K562 (cell line): ENCODE data around the gene ZNF174. TPM values are rescaled to one million over a fixed set of nuclear protein-coding genes. Genes with fewer than 3 reads are reported as not detected.

Source experiments
- E2F6 ChIP-seq, 2 experiments: IDR thresholded peaks; 2 replicates each; pipeline ENCODE4 v1.6.1; 2011; ENCODE audit warnings: borderline replicate concordance in 1 of 2, control low read depth in 1 of 2, low read depth in 1 of 2, low read length in 1 of 2, mild to moderate bottlenecking in 1 of 2, mixed read lengths in 1 of 2, moderate library complexity in 1 of 2; ENCODE audit not compliant: insufficient read depth in 1 of 2, insufficient read length in 1 of 2, poor library complexity in 1 of 2, severe bottlenecking in 1 of 2; ENCODE audit errors: extremely low read depth in 1 of 2
- TFAP4 ChIP-seq: sonication (generic); formaldehyde crosslinking; IDR thresholded peaks from 2 replicates; pipeline ENCODE4 v1.8.0; 2022; ENCODE audit warnings: missing genetic modification reagents, mild to moderate bottlenecking, moderate library complexity, borderline replicate concordance
- ZBTB40 ChIP-seq, 2 experiments: fragments of 450-650 bp in 1 of 2; sonication (generic) in 1 of 2; formaldehyde crosslinking in 1 of 2; IDR thresholded peaks; 2 replicates each; pipeline versions ENCODE4 v1.7.1 to v1.9.0; 2016 to 2022; ENCODE audit warnings: inconsistent platforms in 1 of 2, mild to moderate bottlenecking in 1 of 2, missing genetic modification reagents in 1 of 2
- polyA plus RNA-seq, 8 experiments: library from polyadenylated mRNA; depleted of rRNA in 4 of 8; stranded (reverse) in 5 of 8; unstranded in 3 of 8; fragments of >200 nt; fragmentation: Nextera tagmentation in 2 of 8; fragmentation: Illumina TruSeq in 1 of 8; extraction: Ambion mirVana in 2 of 8; extraction: Trizol in 1 of 8; gene quantifications; 2 replicates each; pipeline versions ENCODE4 v1.2.1 to v1.2.3, GENCODE V29; 2011 to 2014; ENCODE audit warnings: inconsistent platforms in 1 of 8, missing spikeins in 1 of 8
- total RNA-seq, 7 experiments: library from RNA; depleted of rRNA in 6 of 7; stranded (reverse); fragments of >200 nt in 6 of 7; fragmentation: Illumina TruSeq in 2 of 7; extraction: Trizol in 2 of 7; gene quantifications; 2 replicates each; pipeline versions ENCODE4 v1.2.1 to v1.2.3, GENCODE V29; 2011 to 2021; ENCODE audit warnings: low replicate concordance in 1 of 7
- TF ChIP-seq, protein P1 (sequence below): fragments of 250-450 bp; sonication (Bioruptor Pico); IDR thresholded peaks from 2 replicates; pipeline ENCODE4 v1.5.0; 2021

Gene ZNF174
- total and polyA plus RNA-seq, 9 of the 15 experiments (the other 6 are each of a cell fraction or from before 2014, with no cell fraction given), result 5.1 to 19.1 (median 12.5) TPM

- TF ChIP-seq ZBTB40 (IDR thresholded peaks at IDR 0.05), result peak; percentile 95
- no peak for TF ChIP-seq ZBTB40 (CRISPR knock-in tag; IDR thresholded peaks at IDR 0.05)
- peak; percentile 29; the same call in 1 of the 2 replicates for TF ChIP-seq TFAP4 (CRISPR knock-in tag)
- peak in 1 of 2 experiments; percentile 21 for TF ChIP-seq E2F6 (IDR thresholded peaks at IDR 0.05; ENCODE audit: borderline replicate concordance in 1 of 2, extremely low read depth in 1 of 2, insufficient read depth in 1 of 2, insufficient read length in 1 of 2, low read depth in 1 of 2, low read length in 1 of 2, poor library complexity in 1 of 2, severe bottlenecking in 1 of 2)
- TF ChIP-seq, protein P1, sequence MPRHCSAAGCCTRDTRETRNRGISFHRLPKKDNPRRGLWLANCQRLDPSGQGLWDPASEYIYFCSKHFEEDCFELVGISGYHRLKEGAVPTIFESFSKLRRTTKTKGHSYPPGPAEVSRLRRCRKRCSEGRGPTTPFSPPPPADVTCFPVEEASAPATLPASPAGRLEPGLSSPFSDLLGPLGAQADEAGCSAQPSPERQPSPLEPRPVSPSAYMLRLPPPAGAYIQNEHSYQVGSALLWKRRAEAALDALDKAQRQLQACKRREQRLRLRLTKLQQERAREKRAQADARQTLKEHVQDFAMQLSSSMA (CRISPR knock-in tag), result no peak
These were observed 30.8 kb downstream of the ZNF174 start (continued) for GRCh38 chr16:3431779-3432219.
